NT2/D1 (cell line): Measurements from ENCODE around the gene GNB1.

Source experiments
- SUZ12 ChIP-seq: IDR thresholded peaks from 2 replicates; pipeline ENCODE4 v1.6.1; 2011; ENCODE audit not compliant: insufficient read length, insufficient read depth; ENCODE audit errors: extremely low read depth
- YY1 ChIP-seq: IDR thresholded peaks from 2 replicates; pipeline ENCODE4 v1.6.1; 2011; ENCODE audit not compliant: insufficient read length, insufficient read depth
- ZNF274 ChIP-seq: IDR thresholded peaks from 2 replicates; pipeline ENCODE4 v1.6.1; 2011; ENCODE audit warnings: mild to moderate bottlenecking, low read depth, low read length

DNA sequence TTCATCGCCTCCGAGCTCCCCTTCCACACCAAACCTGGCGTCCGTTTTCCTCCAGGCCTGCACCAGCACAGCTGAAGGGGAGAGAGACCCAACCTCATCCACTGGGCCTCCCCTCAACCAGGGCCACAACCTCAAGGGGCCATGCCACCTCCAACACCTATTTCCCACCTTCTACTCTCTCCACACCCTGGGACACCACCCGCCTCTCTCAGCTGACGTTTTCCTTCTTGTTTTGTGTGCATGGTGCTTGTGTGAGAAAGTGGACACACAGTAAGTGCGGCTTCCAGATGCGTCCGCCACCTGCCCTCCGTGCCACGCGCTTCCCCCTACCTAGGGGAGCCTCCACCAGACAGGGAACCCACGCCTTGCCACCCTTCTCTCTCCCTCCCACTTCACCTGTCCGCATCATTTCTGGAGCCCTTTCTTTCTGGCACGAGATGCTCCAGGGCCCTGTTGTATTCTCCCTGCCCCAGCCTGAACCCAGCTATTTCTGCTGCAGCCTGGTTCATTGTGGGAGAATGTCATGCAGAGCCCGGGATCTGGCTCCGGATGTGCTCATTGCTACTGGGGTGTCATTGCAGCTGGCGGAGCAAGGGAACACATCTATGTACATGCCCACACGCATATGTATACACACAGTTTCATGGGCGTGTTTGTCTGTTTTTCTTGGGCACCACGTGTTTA lies 1.3 kb upstream of the GNB1 start:
- TF ChIP-seq YY1 (no peak), ZNF274 (no peak), SUZ12 (no peak)
